CD4-positive, CD25-positive, alpha-beta regulatory T cell (primary cell): ENCODE data around the gene CAV3. TPM values are rescaled to one million over a fixed set of nuclear protein-coding genes. Genes with fewer than 3 reads are reported as not detected.

Experiments used
- ATAC-seq, 2 donors: fragments of 150-1000 bp; cut with Tn5 transposase; one replicate each; pipeline ENCODE4 v1.10.0; 2021; ENCODE audit warnings: low read depth in 2 of 2, moderate number of reproducible peaks in 2 of 2, moderate library complexity in 1 of 2
- DNase-seq, 3 donors: peaks; one replicate each; pipeline versions ENCODE4 v3.0.0 to v3.0.0-alpha.2; 2012 to 2022; ENCODE audit warnings: mixed read lengths in 1 of 3
- H3K27ac ChIP-seq: one replicate; pipeline ENCODE4 v1.7.0; 2013; ENCODE audit warnings: mild to moderate bottlenecking, low read length; ENCODE audit not compliant: insufficient read depth, poor library complexity, severe bottlenecking
- H3K27me3 ChIP-seq: one replicate; pipeline ENCODE4 v1.7.0; 2013; ENCODE audit warnings: low read length; ENCODE audit not compliant: control insufficient read depth, insufficient read depth
- H3K36me3 ChIP-seq: one replicate; pipeline ENCODE4 v1.7.0; 2013; ENCODE audit warnings: mild to moderate bottlenecking, low read length, moderate library complexity; ENCODE audit not compliant: control insufficient read depth, insufficient read depth
- H3K4me1 ChIP-seq: 2 replicates; pipeline ENCODE4 v1.7.0; 2013; ENCODE audit warnings: mild to moderate bottlenecking, low read length; ENCODE audit not compliant: insufficient read depth, control insufficient read depth, poor library complexity, severe bottlenecking
- H3K4me3 ChIP-seq: one replicate; pipeline ENCODE4 v1.7.0; 2013; ENCODE audit warnings: low read depth, mild to moderate bottlenecking, low read length, moderate library complexity
- H3K9me3 ChIP-seq, 2 experiments: 1 replicate in 1 of 2; 2 replicates in 1 of 2; pipeline ENCODE4 v1.7.0; 2013; ENCODE audit warnings: low read length in 2 of 2, mild to moderate bottlenecking in 1 of 2, moderate library complexity in 1 of 2; ENCODE audit not compliant: control insufficient read depth in 2 of 2
- H3K27ac Mint-ChIP-seq, 3 donors: one replicate each; pipeline ENCODE4 v1.8.0; 2020 to 2022; ENCODE audit warnings: mild to moderate bottlenecking in 3 of 3, mixed read lengths in 3 of 3, moderate library complexity in 2 of 3
- H3K27me3 Mint-ChIP-seq: one replicate; pipeline ENCODE4 v1.8.0; 2022; ENCODE audit warnings: mild to moderate bottlenecking, mixed read lengths
- H3K36me3 Mint-ChIP-seq: one replicate; pipeline ENCODE4 v1.8.0; 2020; ENCODE audit warnings: mixed read lengths
- H3K4me1 Mint-ChIP-seq, 4 donors: one replicate each; pipeline ENCODE4 v1.8.0; 2020 to 2022; ENCODE audit warnings: mixed read lengths in 4 of 4, mild to moderate bottlenecking in 1 of 4
- H3K4me3 Mint-ChIP-seq, 4 donors: one replicate each; pipeline ENCODE4 v1.8.0; 2020 to 2022; ENCODE audit warnings: mild to moderate bottlenecking in 4 of 4, mixed read lengths in 4 of 4, moderate library complexity in 3 of 4
- H3K9me3 Mint-ChIP-seq, 7 donors: one replicate each; pipeline ENCODE4 v1.8.0; 2020 to 2022; ENCODE audit warnings: mixed read lengths in 7 of 7, mild to moderate bottlenecking in 3 of 7, moderate library complexity in 2 of 7
- polyA plus RNA-seq, 4 donors: library from polyadenylated mRNA; unstranded; fragments of 300-500 nt; fragmentation: Illumina TruSeq; gene quantifications; one replicate each; pipeline ENCODE4 v1.2.3, GENCODE V29; 2021
- total RNA-seq: library from RNA; stranded (reverse); gene quantifications from one replicate; pipeline ENCODE4 v1.2.3, GENCODE V29; 2022

Gene CAV3
- total and polyA plus RNA-seq, 5 donors from 2014 or later: not detected

DNA sequence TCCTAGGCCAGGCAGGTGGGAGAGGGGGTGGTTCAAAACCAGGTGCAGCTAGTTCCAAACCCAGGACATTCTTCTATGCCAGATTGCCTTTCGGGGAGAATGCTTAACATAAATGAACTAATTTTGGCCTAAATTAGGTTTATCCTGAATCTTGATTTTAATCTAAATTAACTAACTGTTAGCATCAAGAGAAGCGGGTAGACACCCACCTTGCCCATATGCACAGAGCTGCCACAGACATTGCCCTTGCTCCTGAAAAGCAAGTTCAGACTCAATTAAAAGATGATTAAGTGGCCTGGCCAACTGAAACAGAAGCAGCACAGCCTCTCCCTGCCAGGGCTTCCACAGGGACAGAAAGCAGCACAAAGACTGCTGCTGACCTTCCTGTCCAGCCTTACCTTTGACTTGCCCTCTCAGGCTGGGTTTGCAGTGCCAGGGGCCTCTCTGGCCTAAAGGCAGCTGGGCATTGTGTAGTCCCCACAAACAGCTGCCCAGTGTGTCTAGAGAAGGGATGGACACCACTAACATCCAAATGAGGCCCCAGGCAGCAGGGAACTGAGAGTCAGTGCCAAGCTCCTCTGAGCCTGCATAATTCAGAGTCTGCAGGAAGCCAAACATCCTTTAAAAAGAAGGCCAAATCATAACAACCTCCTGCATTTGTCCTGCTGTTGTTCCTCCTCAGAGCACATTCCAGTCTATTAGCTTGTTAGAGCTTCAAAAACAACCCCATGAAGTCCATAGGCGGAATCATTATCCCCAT is 51.3 kb downstream of the CAV3 start:
- Histone ChIP-seq H3K9me3 (peaks cover 0 to 2% of the 10 kb centered on the region in 2 experiments), H3K27me3 (no peaks in the 10 kb centered on the region), H3K4me3 (no peak overlapping the region), H3K36me3 (no peaks in the 10 kb centered on the region), H3K4me1 (no peaks in the 10 kb centered on the region), H3K27ac (no peak overlapping the region)
- Mint-ChIP-seq H3K36me3 (no peaks in the 10 kb centered on the region), H3K4me3 (no peak overlapping the region), H3K9me3 (peaks cover 0 to 19% (median 1%) of the 10 kb centered on the region in 7 donors), H3K27me3 (no peaks in the 10 kb centered on the region), H3K4me1 (no peaks in the 10 kb centered on the region), H3K27ac (no peak overlapping the region)
- no peak for ATAC-seq
- no peak for DNase-seq

DNA sequence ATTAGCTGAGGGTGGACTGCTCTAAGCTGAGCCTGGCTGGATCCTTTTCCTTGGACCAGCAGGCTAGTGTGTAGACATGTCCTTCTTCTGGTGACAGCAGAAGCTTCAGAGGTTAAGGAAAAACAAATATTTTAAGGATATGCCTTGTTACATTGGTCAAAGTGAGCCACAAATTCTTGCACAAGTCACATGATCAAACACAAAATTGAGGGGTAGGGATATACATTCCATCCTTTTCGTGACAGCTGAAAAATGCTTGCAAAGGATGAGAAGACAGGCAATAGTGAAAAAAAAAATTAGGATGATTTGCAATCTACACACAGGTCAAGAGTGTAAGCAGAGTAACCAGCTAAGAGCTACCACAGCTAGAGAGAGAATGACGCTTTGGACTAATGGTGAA is 56.9 kb downstream of the CAV3 start:
- Mint-ChIP-seq H3K4me3 (peak overlapping the region in 1 of 4 donors; percentile 28), H3K27me3 (no peaks in the 10 kb centered on the region), H3K27ac (no peak overlapping the region), H3K4me1 (no peaks in the 10 kb centered on the region), H3K36me3 (no peaks in the 10 kb centered on the region), H3K9me3 (peaks cover 0 to 29% (median 3%) of the 10 kb centered on the region in 7 donors)
- no peak overlapping the region for H3K27ac ChIP-seq
- H3K36me3 ChIP-seq: no peaks in the 10 kb centered on the region
- peaks cover 0 to 2% of the 10 kb centered on the region in 2 experiments for H3K9me3 ChIP-seq
- H3K4me1 ChIP-seq: no peaks in the 10 kb centered on the region
- DNase-seq (no peak), ATAC-seq (no peak)
- no peaks in the 10 kb centered on the region for H3K27me3 ChIP-seq
- H3K4me3 ChIP-seq: no peak overlapping the region

DNA sequence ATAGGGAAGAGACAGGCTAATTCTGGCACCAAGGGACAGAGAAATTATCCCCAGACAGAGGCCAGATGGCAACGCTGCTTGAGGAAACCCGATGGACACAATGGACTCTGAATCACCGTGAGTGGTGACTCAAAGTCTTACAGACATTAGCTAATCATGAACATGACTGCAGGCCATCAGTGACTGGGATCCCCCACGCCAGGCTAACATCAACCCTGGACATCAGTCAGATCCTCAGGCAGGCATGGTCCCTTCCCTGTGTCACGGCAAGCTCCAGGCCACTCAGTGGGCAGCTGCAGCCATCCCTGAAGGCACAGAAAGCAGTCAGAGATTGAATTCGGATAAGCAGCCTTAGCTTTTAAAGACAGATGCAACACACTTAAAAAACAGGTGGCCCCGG is 59.6 kb downstream of the CAV3 start:
- no peaks in the 10 kb centered on the region for H3K27me3 ChIP-seq
- Mint-ChIP-seq H3K4me1 (no peaks in the 10 kb centered on the region), H3K36me3 (no peaks in the 10 kb centered on the region), H3K27ac (no peak overlapping the region), H3K9me3 (peaks cover 0 to 25% (median 8%) of the 10 kb centered on the region in 7 donors), H3K4me3 (no peak overlapping the region), H3K27me3 (no peaks in the 10 kb centered on the region)
- peaks cover 0 to 2% of the 10 kb centered on the region in 2 experiments for H3K9me3 ChIP-seq
- no peak overlapping the region for H3K27ac ChIP-seq
- no peaks in the 10 kb centered on the region for H3K4me1 ChIP-seq
- no peak for ATAC-seq
- H3K4me3 ChIP-seq: no peak overlapping the region
- no peaks in the 10 kb centered on the region for H3K36me3 ChIP-seq
- DNase-seq: no peak

DNA sequence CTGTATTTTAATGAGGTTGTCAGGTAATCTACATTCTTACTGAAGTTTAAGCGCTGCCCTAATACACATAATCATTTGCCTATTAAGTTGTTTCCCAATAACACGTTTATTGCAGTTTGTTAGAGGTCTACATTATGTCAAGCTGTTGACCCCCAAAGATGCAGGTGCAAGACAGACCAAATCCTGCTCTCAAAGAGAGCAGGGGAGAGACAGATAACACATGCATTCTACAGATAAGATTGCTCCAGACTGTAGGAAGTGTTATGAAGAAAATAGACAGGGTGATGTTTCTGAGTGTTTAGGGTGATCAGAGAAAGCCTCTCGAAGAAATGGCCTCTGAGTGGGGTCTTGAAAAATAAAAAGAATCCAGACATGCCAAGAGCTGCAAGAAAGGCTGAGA is 60.6 kb downstream of the CAV3 start:
- ATAC-seq: no peak
- Mint-ChIP-seq H3K27me3 (no peaks in the 10 kb centered on the region), H3K27ac (no peak overlapping the region), H3K4me3 (no peak overlapping the region), H3K9me3 (peaks cover 0 to 15% (median 5%) of the 10 kb centered on the region in 7 donors), H3K36me3 (no peaks in the 10 kb centered on the region), H3K4me1 (no peaks in the 10 kb centered on the region)
- Histone ChIP-seq H3K4me3 (no peak overlapping the region), H3K36me3 (no peaks in the 10 kb centered on the region), H3K9me3 (peaks cover 0 to under 1% of the 10 kb centered on the region in 2 experiments), H3K27ac (no peak overlapping the region), H3K4me1 (no peaks in the 10 kb centered on the region), H3K27me3 (no peaks in the 10 kb centered on the region)
- no peak for DNase-seq

Other genes with a start within 250 kb of the CAV3 start
- 5.6 TPM for gene LMCD1, start 232.0 kb upstream of the CAV3 start, total RNA-seq
- gene LMCD1, start 232.0 kb upstream of the CAV3 start, polyA plus RNA-seq: 10 to 100 TPM; 13.3 to 27.7 (median 18.7) TPM
- gene SSUH2, start 89.0 kb upstream of the CAV3 start, total RNA-seq: not detected
- gene SSUH2, start 89.0 kb upstream of the CAV3 start, polyA plus RNA-seq: not detected
- gene OXTR, start 35.8 kb downstream of the CAV3 start, total RNA-seq: 0.17 TPM
- gene OXTR, start 35.8 kb downstream of the CAV3 start, polyA plus RNA-seq: not detected
- 19.8 TPM for gene RAD18, start 229.7 kb downstream of the CAV3 start, total RNA-seq
- 10 to 100 TPM in 2 of 4 donors, 1 to 10 TPM in 2; 7.8 to 12.1 (median 10.5) TPM for gene RAD18, start 229.7 kb downstream of the CAV3 start, polyA plus RNA-seq